KMS-11 (cell line): ENCODE measurements around the gene PMEPA1.

Source experiments
- H2AFZ ChIP-seq: fragments of 200-600 bp; sonication (generic); 2 replicates; pipeline ENCODE4 v1.6.1; 2016; ENCODE audit warnings: antibody characterized with exemption, mixed run types, low read depth
- H3K27ac ChIP-seq: fragments of 200-600 bp; sonication (generic); 2 replicates; pipeline ENCODE4 v1.6.1; 2016; ENCODE audit warnings: mild to moderate bottlenecking, mixed run types
- H3K27me3 ChIP-seq: fragments of 200-600 bp; sonication (generic); 2 replicates; pipeline ENCODE4 v1.6.1; 2017; ENCODE audit warnings: mild to moderate bottlenecking, low read depth, mixed run types, moderate library complexity; ENCODE audit not compliant: insufficient read depth
- H3K36me3 ChIP-seq: fragments of 200-600 bp; sonication (generic); 2 replicates; pipeline ENCODE4 v1.6.1; 2017; ENCODE audit warnings: mild to moderate bottlenecking, mixed run types; ENCODE audit not compliant: insufficient read depth
- H3K4me1 ChIP-seq: fragments of 200-600 bp; sonication (generic); 2 replicates; pipeline ENCODE4 v1.6.1; 2016; ENCODE audit warnings: mild to moderate bottlenecking, low read depth, mixed run types; ENCODE audit not compliant: poor library complexity, severe bottlenecking
- H3K4me2 ChIP-seq: fragments of 200-600 bp; sonication (generic); 2 replicates; pipeline ENCODE4 v1.7.0; 2016; ENCODE audit warnings: mild to moderate bottlenecking, mixed run types
- H3K4me3 ChIP-seq: fragments of 200-600 bp; sonication (generic); IDR thresholded peaks from 2 replicates; pipeline ENCODE4 v1.6.1; 2017; ENCODE audit warnings: low read depth, low read length, mixed read lengths; ENCODE audit not compliant: insufficient read depth
- H3K79me2 ChIP-seq: fragments of 200-600 bp; sonication (generic); 2 replicates; pipeline ENCODE4 v1.6.1; 2016; ENCODE audit warnings: low read depth, mixed run types; ENCODE audit not compliant: insufficient read depth
- H3K9ac ChIP-seq: fragments of 200-600 bp; sonication (generic); 2 replicates; pipeline ENCODE4 v1.6.1; 2016; ENCODE audit warnings: mild to moderate bottlenecking, mixed run types
- H4K20me1 ChIP-seq: fragments of 200-600 bp; sonication (generic); 2 replicates; pipeline ENCODE4 v1.6.1; 2016; ENCODE audit warnings: mild to moderate bottlenecking, mixed run types; ENCODE audit not compliant: insufficient read depth
- CTCF ChIP-seq: fragments of 200-600 bp; sonication (generic); conservative IDR thresholded peaks from 2 replicates; pipeline ENCODE4 v1.6.1; 2017; ENCODE audit warnings: low read depth, mild to moderate bottlenecking, antibody characterized with exemption, low read length, moderate library complexity, mixed read lengths

PMEPA1 gene

GRCh38 chr20:57713951-57714350 lies 4.1 kb upstream of the PMEPA1 start:
- Histone ChIP-seq H3K27ac (no peak overlapping the region), H3K4me2 (no peak overlapping the region), H2AFZ (no peak overlapping the region), H3K4me1 (peaks cover 17% of the 10 kb centered on the region), H3K9ac (no peak overlapping the region), H3K36me3 (no peaks in the 10 kb centered on the region), H3K4me3 (no peak overlapping the region), H3K27me3 (no peaks in the 10 kb centered on the region), H4K20me1 (no peaks in the 10 kb centered on the region), H3K79me2 (0 out of 2 replicates have a peak, but pooled peaks cover under 1% of the 10 kb centered on the region)
- TF ChIP-seq CTCF = no peak

GRCh38 chr20:57713505-57713903 lies 3.7 kb upstream of the PMEPA1 start:
- no peak overlapping the region for H3K9ac ChIP-seq
- TF ChIP-seq CTCF = no peak
- no peak overlapping the region for H2AFZ ChIP-seq
- 0 out of 2 replicates have a peak, but pooled peaks cover 5% of the 10 kb centered on the region for H3K79me2 ChIP-seq
- H3K4me3 ChIP-seq = no peak overlapping the region
- no peaks in the 10 kb centered on the region for H3K27me3 ChIP-seq
- no peak overlapping the region for H3K4me2 ChIP-seq
- no peaks in the 10 kb centered on the region for H4K20me1 ChIP-seq
- H3K27ac ChIP-seq = no peak overlapping the region
- peaks cover 17% of the 10 kb centered on the region for H3K4me1 ChIP-seq
- no peaks in the 10 kb centered on the region for H3K36me3 ChIP-seq

- Histone ChIP-seq H3K79me2 (peaks cover 6% of the 10 kb centered on the region; the same call in 1 of the 2 replicates), H4K20me1 (no peaks in the 10 kb centered on the region), H3K36me3 (no peaks in the 10 kb centered on the region), H3K27me3 (no peaks in the 10 kb centered on the region), H3K9ac (no peak overlapping the region), H3K4me1 (peaks cover 17% of the 10 kb centered on the region), H2AFZ (no peak overlapping the region), H3K4me2 (no peak overlapping the region), H3K27ac (no peak overlapping the region), H3K4me3 (no peak overlapping the region)
- TF ChIP-seq CTCF = no peak
Measured at GRCh38 chr20:57712851-57713504, 3.2 kb upstream of the PMEPA1 start.

GRCh38 chr20:57712341-57712740 lies 2.5 kb upstream of the PMEPA1 start:
- Histone ChIP-seq H4K20me1 (no peaks in the 10 kb centered on the region), H3K36me3 (no peaks in the 10 kb centered on the region), H3K4me1 (peaks cover 14% of the 10 kb centered on the region), H3K4me3 (no peak overlapping the region), H3K27ac (no peak overlapping the region), H2AFZ (no peak overlapping the region), H3K9ac (no peak overlapping the region), H3K4me2 (no peak overlapping the region), H3K79me2 (peaks cover 6% of the 10 kb centered on the region; the same call in 1 of the 2 replicates), H3K27me3 (no peaks in the 10 kb centered on the region)
- no peak for TF ChIP-seq CTCF
